HG02852 (cell line): Measurements from ENCODE around the gene MKRN2.
A peak's percentile ranks its signal among the peaks of the same experiment; 100 is the strongest.

ENCODE experiments used
- ATAC-seq: cut with Tn5 transposase; IDR thresholded peaks from one replicate; pipeline ENCODE4 v1.9.1; 2021; ENCODE audit warnings: mild to moderate bottlenecking, moderate library complexity; ENCODE audit not compliant: unreplicated experiment

Gene MKRN2

DNA sequence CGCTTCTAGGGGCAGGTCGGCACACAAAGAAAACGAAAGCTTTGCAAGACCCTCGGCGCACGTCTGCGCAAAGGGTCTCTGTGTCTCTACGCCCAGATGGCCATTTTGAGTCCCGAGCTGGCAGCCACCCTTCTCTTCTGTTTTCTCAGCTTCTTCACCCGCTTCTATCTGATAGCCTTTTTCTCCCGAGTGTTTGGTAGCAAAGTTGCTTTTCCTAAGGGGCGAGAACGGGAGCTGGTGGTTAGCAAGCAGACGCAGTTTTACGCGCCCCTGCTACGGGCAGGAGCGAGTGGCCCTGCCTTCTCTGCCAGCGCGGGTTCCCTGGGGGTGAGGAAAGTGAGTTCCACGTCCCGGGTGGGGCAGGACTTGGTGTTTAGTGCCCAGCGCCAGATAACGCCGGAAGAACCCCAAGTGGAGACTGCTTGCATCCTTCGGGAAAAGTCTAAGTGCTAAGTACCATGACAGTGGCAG is 2.9 kb upstream of the MKRN2 start:
- no peak for ATAC-seq

DNA sequence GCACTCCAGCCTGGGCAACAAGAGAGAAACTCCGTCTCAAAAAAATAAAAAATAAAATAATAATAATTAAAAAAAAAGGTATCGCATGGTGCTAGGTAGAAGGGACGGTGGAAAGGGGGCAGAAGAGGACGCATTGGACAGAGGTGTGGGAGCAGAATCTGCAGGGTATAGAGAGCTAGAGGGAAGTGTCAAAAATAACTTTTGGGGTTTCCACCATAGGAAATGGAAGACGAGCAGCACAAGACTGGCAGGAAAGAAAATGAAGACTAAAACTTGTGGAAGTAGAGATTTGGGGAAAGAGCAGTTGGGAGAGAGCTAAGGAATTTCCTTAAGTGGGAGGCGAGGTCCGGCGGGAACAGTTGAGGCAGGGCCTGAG is 585 bp upstream of the MKRN2 start:
- no peak for ATAC-seq

GRCh38 chr3:12557473-12558100 is 700 bp downstream of the MKRN2 start:
- ATAC-seq = no peak

DNA sequence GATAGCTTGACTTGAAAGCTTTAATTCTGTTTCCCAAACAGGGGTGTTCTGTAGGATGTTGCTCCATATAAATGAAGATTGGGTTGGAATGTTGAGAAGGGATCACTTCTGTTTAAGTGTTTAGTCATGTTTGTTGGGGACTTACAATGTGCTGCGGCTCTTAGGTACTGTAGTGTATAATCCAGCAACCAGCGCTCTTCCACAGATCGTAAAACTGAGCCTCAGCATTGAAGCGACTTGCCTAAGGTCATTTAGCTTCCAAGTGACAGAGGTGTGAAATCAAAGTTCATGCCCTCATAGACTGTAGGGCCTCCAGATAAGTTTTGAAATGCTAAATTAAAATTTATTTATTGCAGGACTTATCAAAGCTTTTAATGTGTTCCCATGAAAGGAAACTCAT is 1.8 kb downstream of the MKRN2 start:
- ATAC-seq = no peak

- no peak for ATAC-seq
Observed at GRCh38 chr3:12559520-12559919, 2.6 kb downstream of the MKRN2 start.

DNA sequence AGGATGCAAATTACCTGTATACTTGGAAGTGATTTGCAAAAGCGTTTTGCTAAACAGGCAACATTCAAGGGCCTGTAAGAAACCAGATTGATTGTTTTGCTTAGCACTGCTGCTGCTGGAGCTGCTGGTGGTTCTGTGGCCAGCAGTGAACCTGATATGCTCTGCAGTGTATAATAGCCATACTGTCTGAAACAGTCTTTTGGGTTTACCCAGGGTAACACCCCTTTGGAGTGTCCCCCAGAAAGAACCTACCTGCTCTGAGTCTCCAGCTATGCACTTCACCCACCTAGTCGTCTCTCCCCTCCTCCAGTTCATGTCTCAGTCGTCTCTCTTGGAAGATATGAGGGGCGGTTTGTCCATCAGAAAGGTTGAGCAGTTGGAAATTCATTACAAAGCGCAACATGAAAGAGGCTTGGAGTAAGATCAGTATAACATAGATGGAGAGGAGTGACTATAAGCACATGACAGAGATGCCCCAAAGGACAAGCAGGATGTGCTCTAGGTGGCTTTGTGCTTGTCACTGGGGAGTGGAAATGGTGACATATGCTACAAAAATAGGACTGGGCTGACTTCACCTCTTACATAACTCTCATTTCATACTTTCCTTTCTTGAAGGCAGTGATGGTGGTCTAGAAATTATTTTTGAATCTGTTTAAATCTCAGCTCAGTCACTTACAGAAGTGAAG is 3.8 kb downstream of the MKRN2 start:
- ATAC-seq = no peak

GRCh38 chr3:12561397-12561796 is 4.5 kb downstream of the MKRN2 start:
- ATAC-seq = no peak

DNA sequence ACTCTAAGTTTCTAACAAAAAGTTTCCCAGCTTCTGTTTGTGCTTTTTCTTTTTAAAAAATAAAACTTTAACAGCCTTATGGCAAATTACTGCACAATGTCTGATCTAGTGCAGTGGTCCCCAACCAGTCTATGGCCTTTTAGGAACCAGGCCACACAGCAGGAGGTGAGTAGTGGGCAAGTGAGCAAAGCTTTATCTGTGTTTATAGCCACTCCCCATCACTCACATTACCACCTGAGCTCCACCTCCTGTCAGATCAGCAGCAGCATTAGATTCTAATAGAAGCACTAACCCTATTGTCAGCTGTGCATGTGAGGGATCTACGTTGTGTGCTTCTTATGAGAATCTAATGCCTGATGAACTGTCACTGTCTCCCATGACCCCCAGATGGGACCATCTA is 5.6 kb downstream of the MKRN2 start:
- ATAC-seq = no peak

- ATAC-seq = no peak
Observed at GRCh38 chr3:12566976-12567375, 10.1 kb downstream of the MKRN2 start.

GRCh38 chr3:12568747-12569146 is 11.9 kb downstream of the MKRN2 start:
- ATAC-seq = no peak

DNA sequence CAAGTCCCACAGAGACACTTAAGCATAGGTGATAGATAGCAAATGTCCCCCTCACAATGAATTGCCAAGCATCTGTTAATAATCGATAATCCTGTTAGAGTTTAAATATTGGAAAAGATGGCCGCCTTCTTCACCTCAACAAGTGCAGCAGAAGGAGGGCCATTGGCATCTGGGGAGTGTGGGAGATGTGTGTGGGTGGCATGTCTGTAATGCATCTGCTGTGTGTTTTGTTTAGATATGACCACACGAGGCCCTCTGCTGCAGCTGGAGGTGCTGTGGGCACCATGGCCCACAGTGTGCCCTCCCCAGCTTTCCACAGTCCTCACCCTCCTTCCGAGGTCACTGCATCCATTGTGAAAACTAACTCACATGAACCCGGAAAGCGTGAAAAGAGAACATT is 12.9 kb downstream of the MKRN2 start:
- no peak for ATAC-seq

DNA sequence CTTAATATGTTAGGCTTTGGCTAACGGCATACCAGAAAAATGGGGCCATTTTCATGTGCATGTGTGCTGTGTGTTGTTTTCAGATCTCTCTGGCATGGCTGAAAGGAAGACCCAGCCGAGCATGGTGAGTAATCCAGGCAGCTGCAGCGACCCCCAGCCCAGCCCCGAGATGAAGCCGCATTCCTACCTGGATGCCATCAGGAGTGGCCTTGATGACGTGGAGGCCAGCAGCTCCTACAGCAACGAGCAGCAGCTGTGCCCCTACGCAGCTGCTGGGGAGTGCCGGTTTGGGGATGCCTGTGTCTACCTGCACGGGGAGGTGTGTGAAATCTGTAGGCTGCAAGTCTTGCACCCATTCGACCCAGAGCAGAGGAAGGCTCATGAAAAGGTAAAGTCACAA is 15.1 kb downstream of the MKRN2 start:
- ATAC-seq = no peak

- ATAC-seq = no peak
Observed at GRCh38 chr3:12574131-12574530, 17.2 kb downstream of the MKRN2 start.

GRCh38 chr3:12574661-12575060 is 17.8 kb downstream of the MKRN2 start:
- ATAC-seq = no peak

- ATAC-seq = no peak
Observed at GRCh38 chr3:12577379-12577778, 20.5 kb downstream of the MKRN2 start.

- ATAC-seq = no peak
Observed at GRCh38 chr3:12578742-12579141, 21.9 kb downstream of the MKRN2 start.

GRCh38 chr3:12579456-12579855 is 22.6 kb downstream of the MKRN2 start:
- ATAC-seq = no peak

DNA sequence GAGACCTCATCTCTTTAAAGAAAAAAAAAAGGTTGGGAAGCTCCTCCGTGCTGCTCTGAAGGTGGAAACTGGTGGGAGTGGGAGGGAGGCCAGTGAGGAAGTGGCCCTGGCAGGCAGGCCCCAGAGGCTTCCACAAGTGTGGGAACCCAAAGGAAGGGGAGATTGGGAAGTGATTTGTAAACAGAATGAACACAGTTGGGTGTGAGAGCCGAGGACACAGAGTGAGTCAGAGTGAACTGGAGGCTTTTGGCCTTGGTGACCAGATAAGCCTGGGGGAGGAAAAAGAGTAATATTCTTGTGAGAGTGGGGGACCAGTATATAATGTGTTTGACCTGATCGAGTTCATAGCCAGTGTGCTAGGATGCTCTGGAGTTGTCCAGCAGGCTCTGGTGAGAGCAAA is 23.0 kb downstream of the MKRN2 start:
- no peak for ATAC-seq

DNA sequence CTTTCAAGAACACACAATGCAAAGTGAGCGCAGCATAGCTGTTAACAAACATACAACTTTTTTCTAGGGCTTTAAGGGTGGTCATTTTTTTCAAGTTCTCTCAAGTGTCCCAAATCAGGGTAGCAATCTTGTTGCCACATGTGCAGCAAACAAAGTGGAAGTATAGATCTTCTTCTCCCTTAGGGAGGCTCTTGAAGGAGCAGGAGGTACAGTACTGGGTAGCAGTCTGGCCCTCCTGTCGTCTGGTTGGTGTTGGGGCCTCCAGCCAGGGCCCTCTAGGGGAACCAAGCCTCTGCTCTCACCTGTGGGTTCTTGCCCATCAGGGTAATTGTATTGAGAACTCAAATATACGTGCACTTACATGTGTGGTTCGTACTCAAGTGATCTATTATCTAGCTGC is 25.8 kb downstream of the MKRN2 start:
- no peak for ATAC-seq

GRCh38 chr3:12583280-12583679 is 26.4 kb downstream of the MKRN2 start:
- ATAC-seq = no peak

GRCh38 chr3:12584083-12584482 is 27.2 kb downstream of the MKRN2 start:
- no peak for ATAC-seq

DNA sequence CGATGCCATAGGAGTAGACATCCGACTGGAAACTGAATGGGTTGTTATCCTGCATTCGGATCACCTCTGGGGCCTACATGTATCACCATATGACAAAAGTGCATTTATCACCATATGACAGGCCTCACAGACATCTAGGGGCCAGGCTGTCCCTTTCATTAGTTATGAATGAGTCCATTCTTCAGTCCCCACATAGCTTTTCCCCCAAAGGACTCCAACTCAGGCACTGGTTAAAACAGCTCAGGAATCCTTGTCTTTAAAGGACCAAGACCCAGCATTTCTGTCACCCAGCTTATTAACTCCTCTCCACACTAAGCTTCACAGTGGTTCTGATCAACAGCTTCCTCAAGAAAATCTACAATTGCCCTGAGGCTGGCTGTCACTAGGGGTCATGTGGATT is 28.3 kb downstream of the MKRN2 start:
- no peak for ATAC-seq

- peak; percentile 60 for ATAC-seq
Observed at GRCh38 chr3:12585970-12586369, 29.1 kb downstream of the MKRN2 start.
